GM10248 (cell line): ENCODE data around the gene PRPF6.

Source experiments
- CTCF ChIA-PET: fragments of 300-600 bp; sonication (Branson Sonifier 250); formaldehyde crosslinking; extraction: SDS; loops from one replicate; lab custom pipeline; 2021; ENCODE audit warnings: antibody characterized with exemption; lab: Yijun Ruan, JAX
- POLR2A ChIA-PET: fragments of 350-650 bp; sonication (Branson Sonifier 250); formaldehyde crosslinking; extraction: SDS; loops from one replicate; lab custom pipeline; 2020; ENCODE audit warnings: antibody characterized with exemption; lab: Yijun Ruan, JAX
- DNase-seq: peaks from one replicate; pipeline ENCODE4 v3.0.0; 2012; ENCODE audit errors: extremely low spot score
- CTCF ChIP-seq: IDR thresholded peaks from 2 replicates; pipeline ENCODE4 v1.5.1; 2012; ENCODE audit warnings: mild to moderate bottlenecking, low read depth; ENCODE audit errors: extremely low read depth, missing control alignments, control extremely low read depth

Gene PRPF6

GRCh38 chr20:63963784-63964301 is 17.1 kb upstream of the PRPF6 start:
- TF ChIP-seq CTCF, result no peak
- POLR2A ChIA-PET, result no interaction called here
- DNase-seq, result no peak
- CTCF ChIA-PET, result interaction anchor here (0.6 to 1.9 kb wide), 2 partner anchors 10 to 75 kb away, joined by 3 to 8 read pairs; no protein-coding TSS in a partner anchor

- no peak for DNase-seq
- no peak for TF ChIP-seq CTCF
- ChIA-PET CTCF (interaction anchor here (1.9 kb wide), 1 partner anchor 10 kb away, joined by 8 read pairs; no protein-coding TSS in a partner anchor), POLR2A (no interaction called here)
Measured at GRCh38 chr20:63964412-63964811, 16.5 kb upstream of the PRPF6 start.

GRCh38 chr20:63966172-63966943 is 14.6 kb upstream of the PRPF6 start:
- POLR2A ChIA-PET, result no interaction called here
- no peak for DNase-seq
- TF ChIP-seq CTCF, result no peak
- CTCF ChIA-PET, result interaction anchor here (0.8 kb wide), 1 partner anchor 9 kb away, joined by 4 read pairs; no protein-coding TSS in a partner anchor

- no peak for TF ChIP-seq CTCF
- ChIA-PET CTCF (interaction anchor here (0.8 kb wide), 1 partner anchor 9 kb away, joined by 4 read pairs; no protein-coding TSS in a partner anchor), POLR2A (no interaction called here)
- no peak for DNase-seq
Measured at GRCh38 chr20:63966944-63967322, 14.0 kb upstream of the PRPF6 start.

GRCh38 chr20:63967330-63968135 is 13.4 kb upstream of the PRPF6 start:
- DNase-seq, result no peak
- no peak for TF ChIP-seq CTCF
- CTCF ChIA-PET, result interaction anchor here (1.8 kb wide), 1 partner anchor 13 kb away, joined by 10 read pairs; the partner anchor contains the start of genes PRPF6 and SAMD10
- POLR2A ChIA-PET, result interaction anchor here (1.0 kb wide), 1 partner anchor 12 kb away, joined by 3 read pairs; the partner anchor contains the start of gene SAMD10
